IMR-90 (cell line): ENCODE data around the gene ADRA1B.

Source experiments
- BHLHE40 ChIP-seq: fragments of 150-350 bp; IDR thresholded peaks from 2 replicates; pipeline ENCODE4 v1.6.1; 2016; ENCODE audit warnings: mild to moderate bottlenecking, low read depth, low read length
- CHD1 ChIP-seq: IDR thresholded peaks from 2 replicates; pipeline ENCODE4 v1.6.1; 2012; ENCODE audit warnings: low read depth, low read length, improper control_type of control experiment
- CTCF ChIP-seq: conservative IDR thresholded peaks from 2 replicates; pipeline ENCODE4 v1.5.1; 2012; ENCODE audit warnings: mild to moderate bottlenecking, low read depth, low read length, improper control_type of control experiment
- POLR2A ChIP-seq: IDR thresholded peaks from 2 replicates; pipeline ENCODE4 v1.6.1; 2012; ENCODE audit warnings: mild to moderate bottlenecking, low read depth, low read length
- RCOR1 ChIP-seq: IDR thresholded peaks from 2 replicates; pipeline ENCODE4 v1.6.1; 2012; ENCODE audit warnings: mild to moderate bottlenecking, low read length, improper control_type of control experiment; ENCODE audit not compliant: insufficient replicate concordance

- TF ChIP-seq CTCF (no peak), CHD1 (no peak), BHLHE40 (no peak), RCOR1 (no peak), POLR2A (no peak)
Measured at GRCh38 chr5:159890141-159890540, 26.1 kb upstream of the ADRA1B start.
